Trophoblast cell (in vitro differentiated cells and primary cell): ENCODE measurements around the gene LCE2D.

Experiments
- DNase-seq, 2 donors: peaks; one replicate each; pipeline ENCODE4 v3.0.0-alpha.2; 2016
- H2AFZ ChIP-seq: 2 replicates; pipeline ENCODE4 v1.6.1; 2013; ENCODE audit warnings: low read length, moderate library complexity, mild to moderate bottlenecking; ENCODE audit not compliant: insufficient read depth, poor library complexity
- H2AK5ac ChIP-seq: 2 replicates; pipeline ENCODE4 v1.6.1; 2013; ENCODE audit warnings: mild to moderate bottlenecking, low read length
- H2BK120ac ChIP-seq: 2 replicates; pipeline ENCODE4 v1.6.1; 2013; ENCODE audit warnings: low read length, mild to moderate bottlenecking, moderate library complexity; ENCODE audit not compliant: insufficient read depth, poor library complexity
- H2BK12ac ChIP-seq: 2 replicates; pipeline ENCODE4 v1.6.1; 2013; ENCODE audit warnings: mild to moderate bottlenecking, low read length, moderate library complexity
- H2BK5ac ChIP-seq: 2 replicates; pipeline ENCODE4 v1.6.1; 2013; ENCODE audit warnings: low read length, low read depth, moderate library complexity, mild to moderate bottlenecking; ENCODE audit not compliant: poor library complexity
- H3K14ac ChIP-seq: 2 replicates; pipeline ENCODE4 v1.6.1; 2013; ENCODE audit warnings: mild to moderate bottlenecking, low read length
- H3K18ac ChIP-seq: 2 replicates; pipeline ENCODE4 v1.6.1; 2013; ENCODE audit warnings: mild to moderate bottlenecking, low read length
- H3K23ac ChIP-seq: 2 replicates; pipeline ENCODE4 v1.6.1; 2013; ENCODE audit warnings: low read length
- H3K27ac ChIP-seq: 2 replicates; pipeline ENCODE4 v1.5.1; 2013; ENCODE audit warnings: low read depth, mild to moderate bottlenecking, inconsistent platforms, low read length, moderate library complexity
- H3K27me3 ChIP-seq: 2 replicates; pipeline ENCODE4 v1.6.1; 2013; ENCODE audit warnings: inconsistent platforms, mild to moderate bottlenecking, low read length, moderate library complexity; ENCODE audit not compliant: insufficient read depth
- H3K36me3 ChIP-seq, 2 experiments: 1 replicate in 1 of 2; 2 replicates in 1 of 2; pipeline ENCODE4 v1.6.1; 2013; ENCODE audit warnings: low read length in 2 of 2, mild to moderate bottlenecking in 2 of 2, moderate library complexity in 1 of 2; ENCODE audit not compliant: insufficient read depth in 2 of 2, control insufficient read depth in 1 of 2
- H3K4ac ChIP-seq: 2 replicates; pipeline ENCODE4 v1.6.1; 2013; ENCODE audit warnings: low read depth, mild to moderate bottlenecking, low read length, moderate library complexity
- H3K4me1 ChIP-seq, 2 experiments: 1 replicate in 1 of 2; 2 replicates in 1 of 2; pipeline ENCODE4 v1.6.1; 2013; ENCODE audit warnings: low read length in 2 of 2, mild to moderate bottlenecking in 2 of 2, moderate library complexity in 1 of 2; ENCODE audit not compliant: insufficient read depth in 2 of 2, control insufficient read depth in 1 of 2
- H3K4me2 ChIP-seq: 2 replicates; pipeline ENCODE4 v1.6.1; 2013; ENCODE audit warnings: inconsistent platforms, mild to moderate bottlenecking, low read length, moderate library complexity
- H3K4me3 ChIP-seq: 2 replicates; pipeline ENCODE4 v1.5.1; 2013; ENCODE audit warnings: mild to moderate bottlenecking, low read depth, low read length, inconsistent platforms
- H3K79me1 ChIP-seq: one replicate; pipeline ENCODE4 v1.6.1; 2013; ENCODE audit warnings: low read length
- H3K79me2 ChIP-seq: 2 replicates; pipeline ENCODE4 v1.6.1; 2013; ENCODE audit warnings: low read length, mild to moderate bottlenecking; ENCODE audit not compliant: control insufficient read depth, insufficient read depth, poor library complexity
- H3K9ac ChIP-seq: 2 replicates; pipeline ENCODE4 v1.6.1; 2013; ENCODE audit warnings: mild to moderate bottlenecking, low read length
- H3K9me3 ChIP-seq: 2 replicates; pipeline ENCODE4 v1.6.1; 2013; ENCODE audit warnings: low read depth, mild to moderate bottlenecking, control low read depth, inconsistent platforms, low read length; ENCODE audit not compliant: insufficient read depth
- H4K12ac ChIP-seq: 2 replicates; pipeline ENCODE4 v1.6.1; 2013; ENCODE audit warnings: low read depth, mild to moderate bottlenecking, low read length, moderate library complexity
- H4K8ac ChIP-seq: 2 replicates; pipeline ENCODE4 v1.6.1; 2013; ENCODE audit warnings: low read depth, mild to moderate bottlenecking, low read length, moderate library complexity
- H4K91ac ChIP-seq: one replicate; pipeline ENCODE4 v1.6.1; 2013; ENCODE audit warnings: low read depth, mild to moderate bottlenecking, low read length, moderate library complexity
- WGBS: extraction: QIAGEN DNeasy Blood & Tissue Kit; methylation state at CpG from one replicate; pipeline ENCODE4 v1.1.7; 2013; ENCODE audit warnings: missing lambda C conversion rate; ENCODE audit not compliant: insufficient read length, insufficient coverage; ENCODE audit errors: extremely low coverage; 5-methylcytosine and 5-hydroxymethylcytosine counted together

The LCE2D gene

DNA sequence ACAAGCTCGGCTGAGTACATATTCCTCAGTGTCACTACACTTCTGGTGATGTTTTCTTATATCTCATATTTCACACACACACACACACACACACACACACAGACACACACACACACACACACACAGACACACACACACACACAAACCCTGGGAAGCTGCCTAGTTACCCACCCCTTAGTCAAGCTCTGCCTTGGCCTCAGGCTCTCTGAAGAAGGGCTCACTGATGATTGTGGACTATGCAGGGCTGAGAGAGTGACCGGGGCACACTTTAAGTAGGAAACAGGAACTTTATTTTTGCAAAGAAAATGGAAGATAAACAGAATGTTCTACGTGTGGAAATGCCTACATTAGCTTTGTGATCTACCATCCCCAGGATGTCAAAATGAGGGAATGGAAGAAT is 19.2 kb upstream of the LCE2D start:
- Histone ChIP-seq H3K18ac (no peak overlapping the region), H2BK12ac (no peak overlapping the region), H3K4me2 (no peak overlapping the region), H3K27me3 (no peaks in the 10 kb centered on the region), H3K4me3 (no peak overlapping the region), H3K4ac (no peak overlapping the region), H4K12ac (no peak overlapping the region), H4K8ac (no peak overlapping the region), H3K4me1 (no peaks in the 10 kb centered on the region), H3K23ac (no peak overlapping the region), H3K79me1 (no peaks in the 10 kb centered on the region), H3K14ac (no peak overlapping the region), H2BK120ac (no peak overlapping the region), H2BK5ac (no peak overlapping the region), H3K9me3 (peaks cover 14% of the 10 kb centered on the region), H2AK5ac (no peak overlapping the region), H3K36me3 (no peaks in the 10 kb centered on the region), H3K27ac (no peak overlapping the region), H3K9ac (no peak overlapping the region), H3K79me2 (no peaks in the 10 kb centered on the region), H2AFZ (no peak overlapping the region), H4K91ac (no peak overlapping the region)
- DNase-seq: no peak
- WGBS: no CpG with 5 or more reads among the region's 3 CpGs

DNA sequence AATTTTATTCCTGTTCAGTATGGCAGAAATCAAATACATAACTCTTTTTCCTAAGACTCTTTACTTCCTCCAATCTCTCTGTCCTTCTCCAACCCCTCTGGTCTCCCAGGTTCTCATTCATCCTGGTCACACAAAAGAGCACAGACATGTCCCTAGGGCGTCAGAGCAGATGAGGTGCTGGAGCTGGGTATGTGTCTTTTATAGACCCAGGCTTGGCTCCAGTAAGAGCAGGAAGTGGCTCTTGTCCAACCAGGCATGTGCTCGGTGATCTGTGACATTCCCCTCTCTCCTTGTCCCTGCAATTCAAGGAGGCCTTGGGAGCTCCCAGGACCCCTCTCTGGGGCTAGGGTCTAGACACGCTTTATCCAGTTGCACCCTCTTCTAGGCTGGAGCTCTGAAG is 18.0 kb upstream of the LCE2D start:
- WGBS: no CpG with 5 or more reads among the region's 3 CpGs
- no peaks in the 10 kb centered on the region for H3K79me1 ChIP-seq
- no peak overlapping the region for H3K4me2 ChIP-seq
- peaks cover 14% of the 10 kb centered on the region for H3K9me3 ChIP-seq
- H3K79me2 ChIP-seq: no peaks in the 10 kb centered on the region
- no peak overlapping the region for H3K14ac ChIP-seq
- no peak overlapping the region for H3K4me3 ChIP-seq
- no peak overlapping the region for H3K18ac ChIP-seq
- H4K91ac ChIP-seq: no peak overlapping the region
- no peak overlapping the region for H3K4ac ChIP-seq
- no peak overlapping the region for H2AK5ac ChIP-seq
- H3K27ac ChIP-seq: no peak overlapping the region
- no peak overlapping the region for H3K9ac ChIP-seq
- H2BK5ac ChIP-seq: no peak overlapping the region
- no peak overlapping the region for H2AFZ ChIP-seq
- no peak overlapping the region for H3K23ac ChIP-seq
- no peak overlapping the region for H4K8ac ChIP-seq
- no peaks in the 10 kb centered on the region for H3K27me3 ChIP-seq
- no peak overlapping the region for H2BK12ac ChIP-seq
- no peaks in the 10 kb centered on the region for H3K4me1 ChIP-seq
- no peaks in the 10 kb centered on the region for H3K36me3 ChIP-seq
- no peak for DNase-seq
- no peak overlapping the region for H4K12ac ChIP-seq
- H2BK120ac ChIP-seq: no peak overlapping the region

DNA sequence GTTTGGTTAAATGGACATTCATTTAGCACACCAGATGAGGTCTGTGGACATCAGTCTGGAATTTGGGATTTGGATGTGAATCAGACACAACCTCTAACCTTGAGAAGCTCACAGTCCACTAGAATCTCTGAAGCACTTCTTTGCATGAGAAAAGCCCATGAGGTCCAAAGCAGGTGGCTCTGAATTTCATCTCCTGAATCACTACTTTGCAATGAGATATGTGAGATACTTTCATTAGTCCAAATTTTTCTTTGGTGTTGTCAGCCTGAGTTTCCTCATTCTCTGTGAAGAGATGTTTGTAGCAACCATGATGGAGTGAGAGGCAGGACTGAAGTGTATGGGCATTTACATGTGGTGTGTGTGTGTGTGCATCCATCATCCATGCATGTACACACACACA is 16.5 kb upstream of the LCE2D start:
- Histone ChIP-seq H3K23ac (no peak overlapping the region), H4K91ac (no peak overlapping the region), H4K12ac (no peak overlapping the region), H4K8ac (no peak overlapping the region), H3K27me3 (no peaks in the 10 kb centered on the region), H3K27ac (no peak overlapping the region), H3K36me3 (no peaks in the 10 kb centered on the region), H3K4me3 (no peak overlapping the region), H3K9ac (no peak overlapping the region), H3K9me3 (peaks cover 12% of the 10 kb centered on the region), H2BK120ac (no peak overlapping the region), H3K4me1 (no peaks in the 10 kb centered on the region), H2AFZ (no peak overlapping the region), H3K14ac (no peak overlapping the region), H2AK5ac (no peak overlapping the region), H3K18ac (no peak overlapping the region), H3K79me1 (no peaks in the 10 kb centered on the region), H3K4ac (no peak overlapping the region), H2BK12ac (no peak overlapping the region), H3K4me2 (no peak overlapping the region), H2BK5ac (no peak overlapping the region), H3K79me2 (no peaks in the 10 kb centered on the region)
- peak; percentile 23 to 84 for DNase-seq

- H3K36me3 ChIP-seq: no peaks in the 10 kb centered on the region
- H3K79me2 ChIP-seq: no peaks in the 10 kb centered on the region
- no peak overlapping the region for H3K27ac ChIP-seq
- no peak overlapping the region for H4K12ac ChIP-seq
- DNase-seq: peak; percentile 56 to 88
- H2BK5ac ChIP-seq: no peak overlapping the region
- no peak overlapping the region for H2BK120ac ChIP-seq
- no peak overlapping the region for H3K18ac ChIP-seq
- no peak overlapping the region for H3K9ac ChIP-seq
- no peak overlapping the region for H4K8ac ChIP-seq
- H2AK5ac ChIP-seq: no peak overlapping the region
- no peak overlapping the region for H2AFZ ChIP-seq
- no peak overlapping the region for H3K23ac ChIP-seq
- no peaks in the 10 kb centered on the region for H3K27me3 ChIP-seq
- no CpG with 5 or more reads among the region's 10 CpGs for WGBS
- H2BK12ac ChIP-seq: no peak overlapping the region
- no peak overlapping the region for H3K4me2 ChIP-seq
- H3K79me1 ChIP-seq: no peaks in the 10 kb centered on the region
- no peaks in the 10 kb centered on the region for H3K4me1 ChIP-seq
- no peak overlapping the region for H3K4ac ChIP-seq
- H3K9me3 ChIP-seq: peaks cover 10% of the 10 kb centered on the region
- H4K91ac ChIP-seq: no peak overlapping the region
- H3K4me3 ChIP-seq: no peak overlapping the region
- H3K14ac ChIP-seq: no peak overlapping the region
Observed at GRCh38 chr1:152654110-152654509, 9.1 kb upstream of the LCE2D start.
